Measurements from ENCODE around the gene SFMBT1.

Gene SFMBT1

DNA sequence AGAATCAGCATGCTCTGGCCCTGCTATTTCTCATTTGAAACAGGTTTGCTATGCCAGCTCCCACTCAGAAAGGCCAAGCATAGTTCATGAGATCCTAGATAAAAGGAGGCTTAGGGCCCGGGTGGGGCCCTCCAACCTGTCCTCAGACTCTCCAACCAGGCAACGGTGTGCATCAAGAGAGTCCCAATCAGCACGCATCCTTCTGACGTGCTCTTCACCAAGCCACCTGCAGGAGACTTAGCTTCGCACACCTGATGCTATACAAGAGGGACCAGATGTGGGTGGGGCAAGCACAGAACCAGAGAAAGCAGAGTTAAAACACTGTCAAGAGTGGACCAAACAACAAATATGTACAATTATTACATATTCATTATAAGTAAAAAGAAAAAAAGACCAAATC lies 165.8 kb downstream of the SFMBT1 start:
- no peak for DNase-seq

GRCh38 chr3:52879581-52879980 lies 166.3 kb downstream of the SFMBT1 start:
- DNase-seq = no peak

- DNase-seq = no peak
These were observed 166.8 kb downstream of the SFMBT1 start for GRCh38 chr3:52879090-52879489.

GRCh38 chr3:52877085-52877484 lies 168.8 kb downstream of the SFMBT1 start:
- no peak for DNase-seq

DNA sequence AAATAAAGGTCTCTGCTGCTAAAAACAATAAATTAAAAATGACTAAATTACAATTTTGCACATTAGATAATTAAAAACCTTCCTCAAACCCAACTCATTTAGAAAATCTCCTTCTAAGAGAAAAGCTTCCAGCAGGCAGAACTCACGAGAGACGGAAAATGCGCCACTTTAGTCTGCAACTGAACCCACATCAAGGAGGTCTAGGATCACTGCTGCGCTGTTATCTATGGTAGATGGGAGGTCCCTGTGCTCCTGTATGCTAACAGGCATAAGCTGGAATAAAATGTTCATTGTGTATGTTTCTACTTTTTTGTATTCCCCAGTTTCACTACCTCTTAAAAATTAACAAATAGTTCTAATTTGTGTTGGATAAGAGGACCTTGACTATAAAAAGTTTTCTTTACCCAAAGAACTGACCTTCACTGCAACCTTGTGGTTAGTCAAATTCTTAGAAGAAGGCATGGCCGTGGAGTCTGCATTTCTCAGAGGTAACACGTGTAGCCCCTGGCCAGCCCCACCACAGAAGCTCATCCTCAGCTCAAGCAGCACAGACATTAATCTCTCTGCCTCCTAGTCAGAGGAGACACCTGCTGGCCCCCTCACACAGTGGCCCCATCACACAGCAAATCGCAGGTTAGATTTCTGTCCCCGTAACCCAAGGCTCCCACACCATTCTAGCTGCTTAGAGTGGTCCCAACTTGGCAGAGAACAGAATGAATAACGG lies 170.8 kb downstream of the SFMBT1 start:
- DNase-seq = no peak

GRCh38 chr3:52874160-52874701 lies 171.6 kb downstream of the SFMBT1 start:
- no peak for DNase-seq

GRCh38 chr3:52873433-52874159 lies 172.3 kb downstream of the SFMBT1 start:
- DNase-seq = no peak

DNA sequence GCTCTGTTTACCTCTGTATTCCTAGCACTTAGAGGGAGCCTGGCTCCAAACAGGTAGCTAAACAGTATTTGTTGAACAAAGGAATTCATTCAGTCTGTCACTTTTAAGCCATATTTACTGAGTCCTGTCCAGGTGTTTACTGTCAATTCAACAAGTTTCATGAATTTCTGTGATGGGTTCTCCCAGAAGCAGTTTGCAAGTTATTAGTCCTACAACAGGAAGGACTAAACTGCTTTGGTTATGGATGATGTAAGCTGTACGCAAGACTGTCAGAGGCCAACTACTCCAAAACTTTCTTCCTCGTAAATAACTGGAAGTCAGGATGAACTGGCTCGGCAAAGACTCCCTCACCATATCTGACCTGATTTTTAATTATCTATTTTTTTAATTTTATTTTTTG lies 173.6 kb downstream of the SFMBT1 start:
- no peak for DNase-seq

DNA sequence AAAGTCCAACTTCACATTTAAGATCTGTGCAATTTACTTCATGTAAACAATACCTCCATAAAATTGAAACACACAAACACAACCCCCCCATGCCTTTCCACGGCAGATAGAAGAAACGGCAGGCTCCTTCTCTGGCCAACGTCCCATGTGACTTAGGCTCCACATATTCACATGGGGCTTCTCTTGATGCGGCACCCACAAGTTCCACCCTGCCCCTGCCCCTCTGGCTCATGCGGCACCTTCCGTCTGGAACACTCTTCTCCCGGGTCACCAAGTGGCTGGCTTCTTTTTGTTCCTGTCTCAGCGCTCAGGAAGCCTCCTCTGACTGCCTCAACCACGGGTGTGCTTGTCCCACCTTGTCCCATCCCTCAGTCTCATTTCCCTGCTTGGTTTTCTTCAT lies 174.1 kb downstream of the SFMBT1 start:
- DNase-seq = no peak

DNA sequence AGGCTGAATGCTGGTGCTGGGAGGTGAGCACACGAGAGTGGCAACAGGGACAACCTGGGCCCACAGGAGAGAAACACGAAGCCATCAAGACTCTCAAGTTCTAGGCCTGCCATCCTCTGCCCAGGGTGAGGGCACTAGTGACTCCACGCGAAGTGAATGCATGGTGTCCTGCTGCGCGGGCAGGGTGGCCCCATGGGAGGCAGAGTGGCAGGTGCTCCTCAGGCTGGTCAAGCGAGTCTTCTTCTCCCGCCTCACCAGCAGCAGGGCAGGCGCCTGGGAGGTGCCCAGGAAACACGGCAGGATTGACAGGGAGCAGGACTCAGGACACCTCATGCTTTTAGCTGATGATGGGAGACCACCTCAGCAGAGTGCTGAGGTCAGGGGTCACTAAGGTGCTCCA lies 175.4 kb downstream of the SFMBT1 start:
- DNase-seq = no peak

DNA sequence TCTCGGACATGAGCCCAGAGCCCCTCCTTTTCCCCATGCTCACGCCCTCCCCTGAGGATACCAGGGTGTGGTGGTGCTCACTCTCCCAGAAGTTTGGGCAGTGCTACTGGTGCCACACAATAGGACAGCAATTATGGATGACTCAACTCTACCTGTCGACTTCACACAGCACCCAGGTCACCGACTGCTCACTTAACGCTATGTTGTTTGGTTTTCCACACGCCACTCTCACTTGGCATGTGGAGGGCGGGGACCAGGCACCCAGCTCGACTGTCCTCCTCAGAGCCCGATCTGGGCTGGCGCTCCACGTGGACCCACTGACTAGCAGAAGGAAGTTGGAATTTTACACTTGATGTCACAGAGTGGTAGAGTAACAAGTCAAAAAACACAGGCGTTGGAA lies 179.4 kb downstream of the SFMBT1 start:
- DNase-seq = no peak

DNA sequence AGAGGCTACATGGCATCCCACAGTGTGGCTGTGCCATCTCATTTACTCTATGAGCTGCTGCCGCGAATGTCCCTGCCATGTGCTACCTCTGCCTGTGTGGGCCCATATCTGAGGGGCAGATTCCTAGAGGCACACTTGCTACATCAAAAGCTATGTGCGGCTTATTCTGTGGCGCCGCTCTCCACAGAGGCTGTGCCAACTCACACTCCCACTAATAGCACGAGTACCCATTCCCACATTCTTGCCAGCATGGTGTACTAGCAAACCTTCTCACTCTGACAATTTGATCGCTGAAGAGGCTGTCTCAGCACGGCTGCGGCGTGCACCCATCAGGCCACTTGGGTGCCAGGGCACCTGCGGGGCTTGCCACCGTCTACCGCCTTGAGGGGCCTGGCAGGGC lies 179.9 kb downstream of the SFMBT1 start:
- DNase-seq = no peak

- no peak for DNase-seq
These were observed 185.5 kb downstream of the SFMBT1 start for GRCh38 chr3:52860424-52860768.

DNA sequence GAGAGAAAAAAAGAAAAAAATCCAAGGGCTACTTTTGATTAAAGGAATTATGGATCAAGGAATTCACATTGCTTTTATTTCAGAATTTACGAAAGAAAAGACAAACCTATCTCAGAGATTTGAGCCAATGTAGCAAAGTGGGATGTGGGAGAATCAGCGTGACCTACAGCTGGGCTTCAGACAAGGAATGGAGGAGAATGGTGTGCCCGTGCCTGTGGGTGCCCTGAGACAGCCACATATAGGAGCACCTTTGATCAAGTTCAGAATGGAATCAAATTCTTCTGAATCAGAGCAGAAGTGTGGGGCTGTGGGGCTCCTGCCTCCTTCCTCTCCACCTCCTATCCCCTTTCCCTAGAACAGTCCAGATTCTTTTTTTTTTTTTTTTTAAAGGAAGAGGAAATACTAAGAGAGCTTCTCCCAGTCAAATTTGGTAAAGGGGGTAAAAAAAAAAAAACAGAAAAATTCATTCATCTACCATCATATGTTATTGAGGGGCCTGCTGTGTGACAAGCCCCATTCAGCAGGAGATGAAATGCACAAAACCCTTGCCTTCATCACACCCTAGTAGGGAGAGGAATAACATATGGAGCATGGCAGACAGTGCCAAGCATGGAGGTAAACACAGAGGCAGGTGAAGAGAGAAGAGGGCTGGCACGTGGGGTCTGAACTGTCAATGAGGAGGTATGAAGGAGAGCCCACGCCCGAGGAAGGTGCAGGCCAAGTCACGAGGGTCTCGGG lies 186.0 kb downstream of the SFMBT1 start:
- DNase-seq = no peak

GRCh38 chr3:52857864-52858263 lies 188.0 kb downstream of the SFMBT1 start:
- no peak for DNase-seq

DNA sequence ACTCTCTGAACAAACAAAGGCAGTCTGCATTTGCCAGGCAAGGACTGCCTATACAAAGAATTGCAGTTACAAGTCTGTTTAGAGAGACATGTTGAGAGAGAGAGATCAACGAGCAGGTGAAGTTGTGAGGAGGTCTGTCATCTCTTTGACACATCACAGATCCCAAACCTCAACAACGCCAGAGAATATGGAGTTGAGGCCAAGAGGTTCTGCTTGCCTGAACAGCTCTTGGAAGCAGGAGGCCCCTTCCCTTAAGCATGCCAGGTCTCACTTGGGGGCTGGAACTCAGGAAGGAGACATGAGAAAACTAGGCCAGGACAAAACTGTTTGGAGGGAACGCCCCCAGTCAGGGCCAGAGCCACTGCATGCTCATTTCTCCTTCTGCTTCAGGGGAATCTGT lies 188.7 kb downstream of the SFMBT1 start:
- DNase-seq = no peak

DNA sequence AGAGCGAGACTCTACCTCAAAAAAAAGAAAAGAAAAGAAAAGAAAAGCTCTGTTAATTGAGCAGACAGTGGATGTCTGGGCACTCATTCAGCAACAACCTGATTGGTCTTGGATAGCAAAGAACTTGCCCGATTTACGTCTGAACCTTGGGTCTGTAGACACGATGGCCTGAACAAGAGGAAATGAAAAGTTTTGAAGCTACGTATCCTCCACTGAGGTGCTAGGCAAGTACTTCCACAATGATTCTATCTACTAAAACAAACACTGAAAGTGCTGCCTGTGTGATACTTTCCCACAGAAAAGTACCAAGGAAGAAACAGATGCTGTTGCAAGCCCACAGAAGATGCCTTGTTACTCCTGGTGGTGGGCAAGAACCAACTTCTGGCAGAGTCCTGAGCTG lies 189.2 kb downstream of the SFMBT1 start:
- no peak for DNase-seq

DNA sequence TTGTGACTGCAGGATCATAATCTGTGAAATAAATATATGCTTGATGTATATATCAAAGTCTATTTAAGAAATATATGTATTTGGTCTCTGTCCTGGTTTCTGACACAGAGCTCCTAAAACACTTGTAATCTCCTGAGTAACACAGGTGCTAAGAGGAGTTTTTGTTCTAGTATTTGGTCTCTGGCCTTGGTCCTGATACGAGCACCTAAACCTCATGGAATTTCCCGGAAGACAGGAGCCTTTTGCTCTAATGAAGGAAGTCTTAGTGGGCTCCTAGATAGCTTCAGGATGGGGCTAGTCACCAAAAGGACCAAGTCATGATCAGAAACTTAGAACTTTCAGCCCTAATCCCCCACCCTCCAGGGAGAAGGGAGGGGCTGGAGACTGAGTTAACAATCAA lies 191.9 kb downstream of the SFMBT1 start:
- DNase-seq = no peak

All from SIG-M5 (cell line).